Skeletal muscle satellite cell (primary cell): ENCODE results near the gene DCBLD1. TPM values are rescaled to one million over a fixed set of nuclear protein-coding genes. Genes with fewer than 3 reads are reported as not detected.
"Not testable (repeated sequence)": the region's sequence is repeated elsewhere in the genome, so short reads cannot be mapped to it uniquely, and the experiment has no call there.

Source experiments
- H3K27me3 ChIP-seq: 2 replicates; pipeline ENCODE4 v1.7.0; 2013; ENCODE audit warnings: low read length; ENCODE audit not compliant: control insufficient read depth, insufficient read depth
- H3K36me3 ChIP-seq: 2 replicates; pipeline ENCODE4 v1.7.0; 2013; ENCODE audit warnings: mild to moderate bottlenecking, control low read depth, low read length; ENCODE audit not compliant: insufficient read depth
- H3K4me1 ChIP-seq: 2 replicates; pipeline ENCODE4 v1.7.0; 2013; ENCODE audit warnings: low read length; ENCODE audit not compliant: control insufficient read depth, insufficient read depth
- H3K4me2 ChIP-seq: 2 replicates; pipeline ENCODE4 v1.7.0; 2013; ENCODE audit warnings: mild to moderate bottlenecking, low read length
- H3K4me3 ChIP-seq: 2 replicates; pipeline ENCODE4 v1.7.0; 2013; ENCODE audit warnings: low read length
- H3K9ac ChIP-seq: 2 replicates; pipeline ENCODE4 v1.7.0; 2013; ENCODE audit warnings: mild to moderate bottlenecking, low read depth, low read length, moderate library complexity
- H3K9me3 ChIP-seq: replicated peaks from 2 replicates; pipeline ENCODE4 v1.7.0; 2013; ENCODE audit warnings: mild to moderate bottlenecking, control low read depth, low read length
- total RNA-seq: library from RNA; depleted of rRNA; stranded (reverse); fragments of >200 nt; gene quantifications from 2 replicates; pipeline ENCODE4 v1.2.3, GENCODE V29; 2012; rRNA removed

Gene DCBLD1
- total RNA-seq = 24.2 and 30.2 TPM in 2 replicates

- no peaks in the 10 kb centered on the region for H3K27me3 ChIP-seq
- peaks cover 20% of the 10 kb centered on the region for H3K36me3 ChIP-seq
- H3K9ac ChIP-seq = peak within 1 kb of the TSS; percentile 97
- H3K4me1 ChIP-seq = peaks cover 29% of the 10 kb centered on the region
- peaks cover 4% of the 10 kb centered on the region for H3K9me3 ChIP-seq
- peak within 1 kb of the TSS; percentile 92 for H3K4me3 ChIP-seq
- peak within 1 kb of the TSS; percentile 87 for H3K4me2 ChIP-seq
These were observed at the start of gene DCBLD1 for GRCh38 chr6:117482240-117483003. Gene DCBLD1, plus strand, starts transcription at chr6:117482674. Its CDS starts 108 bp downstream, at chr6:117482782.

GRCh38 chr6:117440706-117441525, 41.6 kb upstream of the DCBLD1 start:
- no peaks in the 10 kb centered on the region for H3K36me3 ChIP-seq
- H3K9ac ChIP-seq = peak overlapping the region; percentile 72
- H3K4me2 ChIP-seq = peak overlapping the region; percentile 57
- H3K9me3 ChIP-seq = peaks cover 3% of the 10 kb centered on the region
- H3K27me3 ChIP-seq = no peaks in the 10 kb centered on the region
- H3K4me3 ChIP-seq = no peak overlapping the region
- peaks cover 45% of the 10 kb centered on the region for H3K4me1 ChIP-seq

- peaks cover 54% of the 10 kb centered on the region for H3K4me1 ChIP-seq
- no peaks in the 10 kb centered on the region for H3K27me3 ChIP-seq
- H3K4me3 ChIP-seq = no peak overlapping the region
- H3K9ac ChIP-seq = peak overlapping the region; percentile 72
- peaks cover 3% of the 10 kb centered on the region for H3K9me3 ChIP-seq
- peak overlapping the region; percentile 57 for H3K4me2 ChIP-seq
- H3K36me3 ChIP-seq = no peaks in the 10 kb centered on the region
These were observed 40.6 kb upstream of the DCBLD1 start for GRCh38 chr6:117441824-117442264.

GRCh38 chr6:117442313-117442712, 40.2 kb upstream of the DCBLD1 start:
- not testable (repeated sequence) for H3K9me3 ChIP-seq, H3K27me3 ChIP-seq, H3K36me3 ChIP-seq, H3K4me3 ChIP-seq
- Histone ChIP-seq H3K4me2 (peak overlapping the region; percentile 5), H3K4me1 (peaks cover 59% of the 10 kb centered on the region), H3K9ac (peak overlapping the region; percentile 72)

GRCh38 chr6:117444600-117444999, 37.9 kb upstream of the DCBLD1 start:
- Histone ChIP-seq H3K27me3 (no peaks in the 10 kb centered on the region), H3K9ac (peak overlapping the region; percentile 36), H3K9me3 (peaks cover 3% of the 10 kb centered on the region), H3K4me3 (no peak overlapping the region), H3K36me3 (no peaks in the 10 kb centered on the region), H3K4me1 (peaks cover 79% of the 10 kb centered on the region), H3K4me2 (no peak overlapping the region)

- Histone ChIP-seq H3K4me3 (no peak overlapping the region), H3K9me3 (no peaks in the 10 kb centered on the region), H3K27me3 (no peaks in the 10 kb centered on the region), H3K9ac (peak overlapping the region; percentile 73), H3K4me2 (peak overlapping the region; percentile 60), H3K4me1 (peaks cover 88% of the 10 kb centered on the region), H3K36me3 (no peaks in the 10 kb centered on the region)
These were observed 35.6 kb upstream of the DCBLD1 start for GRCh38 chr6:117446861-117447260.

- peak overlapping the region; percentile 73 for H3K9ac ChIP-seq
- no peaks in the 10 kb centered on the region for H3K9me3 ChIP-seq
- no peak overlapping the region for H3K4me3 ChIP-seq
- no peaks in the 10 kb centered on the region for H3K36me3 ChIP-seq
- peak overlapping the region; percentile 64 for H3K4me2 ChIP-seq
- H3K27me3 ChIP-seq = no peaks in the 10 kb centered on the region
- H3K4me1 ChIP-seq = peaks cover 78% of the 10 kb centered on the region
These were observed 34.5 kb upstream of the DCBLD1 start for GRCh38 chr6:117448011-117448410.

GRCh38 chr6:117448732-117449485, 33.6 kb upstream of the DCBLD1 start:
- H3K4me1 ChIP-seq = peaks cover 71% of the 10 kb centered on the region
- peak overlapping the region; percentile 64 for H3K4me2 ChIP-seq
- peak overlapping the region; percentile 89 for H3K9ac ChIP-seq
- H3K27me3 ChIP-seq = no peaks in the 10 kb centered on the region
- no peaks in the 10 kb centered on the region for H3K9me3 ChIP-seq
- H3K36me3 ChIP-seq = no peaks in the 10 kb centered on the region
- H3K4me3 ChIP-seq = no peak overlapping the region

- Histone ChIP-seq H3K9ac (peak overlapping the region; percentile 89), H3K36me3 (no peaks in the 10 kb centered on the region), H3K4me2 (peak overlapping the region; percentile 59), H3K4me1 (peaks cover 63% of the 10 kb centered on the region), H3K9me3 (no peaks in the 10 kb centered on the region), H3K4me3 (peak overlapping the region; percentile 16), H3K27me3 (no peaks in the 10 kb centered on the region)
These were observed 32.7 kb upstream of the DCBLD1 start for GRCh38 chr6:117449549-117450439.

GRCh38 chr6:117451671-117452070, 30.8 kb upstream of the DCBLD1 start:
- H3K4me3 ChIP-seq = no peak overlapping the region
- no peak overlapping the region for H3K4me2 ChIP-seq
- no peaks in the 10 kb centered on the region for H3K36me3 ChIP-seq
- H3K4me1 ChIP-seq = peaks cover 51% of the 10 kb centered on the region
- no peaks in the 10 kb centered on the region for H3K27me3 ChIP-seq
- no peak overlapping the region for H3K9ac ChIP-seq
- H3K9me3 ChIP-seq = no peaks in the 10 kb centered on the region
